NCI-H524 (cell line): ENCODE data around the gene EN1.

Source experiments
- DNase-seq, 2 experiments: peaks; one replicate each; lab custom pipeline; 2025; lab: John Stamatoyannopoulos, UW

EN1 gene

GRCh38 chr2:118846953-118847761 lies at the start of gene EN1:
TSS of gene EN1 (minus strand) at chr2:118847648. CDS start at chr2:118847167, 481 bp downstream.
- peak in 1 of 2 experiments; percentile 28 for DNase-seq

GRCh38 chr2:118893100-118893499 lies 45.7 kb upstream of the EN1 start:
- DNase-seq: no peak

GRCh38 chr2:118889995-118890394 lies 42.5 kb upstream of the EN1 start:
- no peak for DNase-seq

GRCh38 chr2:118883792-118884191 lies 36.3 kb upstream of the EN1 start:
- no peak for DNase-seq

GRCh38 chr2:118882693-118883336 lies 35.4 kb upstream of the EN1 start:
- DNase-seq: peak; percentile 33 to 77

GRCh38 chr2:118881490-118882129 lies 34.2 kb upstream of the EN1 start:
- DNase-seq: peak; percentile 29 to 66

- no peak for DNase-seq
These were observed 33.1 kb upstream of the EN1 start for GRCh38 chr2:118880501-118880900.

- DNase-seq: no peak
These were observed 31.2 kb upstream of the EN1 start for GRCh38 chr2:118878531-118879149.

GRCh38 chr2:118875318-118875717 lies 27.9 kb upstream of the EN1 start:
- no peak for DNase-seq

- no peak for DNase-seq
These were observed 26.9 kb upstream of the EN1 start for GRCh38 chr2:118874324-118874723.

GRCh38 chr2:118865106-118865505 lies 17.7 kb upstream of the EN1 start:
- DNase-seq: peak; percentile 17 to 69

GRCh38 chr2:118864207-118864606 lies 16.8 kb upstream of the EN1 start:
- DNase-seq: no peak

- DNase-seq: no peak
These were observed 14.3 kb upstream of the EN1 start for GRCh38 chr2:118861731-118862130.

- no peak for DNase-seq
These were observed 13.8 kb upstream of the EN1 start for GRCh38 chr2:118861242-118861641.

GRCh38 chr2:118860506-118860905 lies 13.1 kb upstream of the EN1 start:
- no peak for DNase-seq

GRCh38 chr2:118859157-118859770 lies 11.8 kb upstream of the EN1 start:
- no peak for DNase-seq

GRCh38 chr2:118858485-118859156 lies 11.2 kb upstream of the EN1 start:
- no peak for DNase-seq

- DNase-seq: no peak
These were observed 10.4 kb upstream of the EN1 start for GRCh38 chr2:118857677-118858484.

- peak in 1 of 2 experiments; percentile 37 for DNase-seq
These were observed 9.7 kb upstream of the EN1 start for GRCh38 chr2:118856978-118857676.
